ENCODE measurements around the gene SMIM1. TPM values are rescaled to one million over a fixed set of nuclear protein-coding genes. Genes with fewer than 3 reads are reported as not detected.

SMIM1 gene
- total RNA-seq, 1 donor from 2014 or later: 2.1 TPM

DNA sequence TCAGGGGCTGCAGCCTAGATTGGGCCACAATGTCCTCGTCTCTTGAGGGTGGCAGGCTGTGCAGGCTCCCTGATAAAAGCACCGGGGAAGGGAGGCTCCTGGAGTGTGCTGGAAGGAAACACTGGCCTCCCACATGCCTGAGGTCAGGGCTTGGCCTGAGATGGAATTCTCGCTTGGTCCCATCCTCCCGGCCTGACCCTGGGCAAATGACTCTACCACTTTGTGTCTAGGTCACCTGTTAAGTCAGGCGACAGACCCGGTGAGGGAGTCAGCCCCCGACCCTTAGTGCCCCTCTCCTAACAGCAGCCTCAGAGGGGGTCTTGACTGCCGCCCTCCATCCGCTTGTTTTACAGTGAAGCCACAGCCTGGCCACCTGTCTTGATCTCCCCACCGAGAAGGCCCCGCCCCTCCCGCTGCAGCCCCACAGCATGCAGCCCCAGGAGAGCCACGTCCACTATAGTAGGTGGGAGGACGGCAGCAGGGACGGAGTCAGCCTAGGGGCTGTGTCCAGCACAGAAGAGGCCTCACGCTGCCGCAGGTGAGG is 2.5 kb downstream of the SMIM1 start:
- peaks cover 3% of the 10 kb centered on the region for H3K27me3 Mint-ChIP-seq (ENCODE audit: unreplicated experiment)
- no peak overlapping the region for H3K27ac Mint-ChIP-seq (ENCODE audit: unreplicated experiment)
- H3K36me3 Mint-ChIP-seq (ENCODE audit: low read depth, unreplicated experiment): peaks cover 9% of the 10 kb centered on the region
- TF ChIP-seq, protein P1, sequence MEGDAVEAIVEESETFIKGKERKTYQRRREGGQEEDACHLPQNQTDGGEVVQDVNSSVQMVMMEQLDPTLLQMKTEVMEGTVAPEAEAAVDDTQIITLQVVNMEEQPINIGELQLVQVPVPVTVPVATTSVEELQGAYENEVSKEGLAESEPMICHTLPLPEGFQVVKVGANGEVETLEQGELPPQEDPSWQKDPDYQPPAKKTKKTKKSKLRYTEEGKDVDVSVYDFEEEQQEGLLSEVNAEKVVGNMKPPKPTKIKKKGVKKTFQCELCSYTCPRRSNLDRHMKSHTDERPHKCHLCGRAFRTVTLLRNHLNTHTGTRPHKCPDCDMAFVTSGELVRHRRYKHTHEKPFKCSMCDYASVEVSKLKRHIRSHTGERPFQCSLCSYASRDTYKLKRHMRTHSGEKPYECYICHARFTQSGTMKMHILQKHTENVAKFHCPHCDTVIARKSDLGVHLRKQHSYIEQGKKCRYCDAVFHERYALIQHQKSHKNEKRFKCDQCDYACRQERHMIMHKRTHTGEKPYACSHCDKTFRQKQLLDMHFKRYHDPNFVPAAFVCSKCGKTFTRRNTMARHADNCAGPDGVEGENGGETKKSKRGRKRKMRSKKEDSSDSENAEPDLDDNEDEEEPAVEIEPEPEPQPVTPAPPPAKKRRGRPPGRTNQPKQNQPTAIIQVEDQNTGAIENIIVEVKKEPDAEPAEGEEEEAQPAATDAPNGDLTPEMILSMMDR (IDR thresholded peaks at IDR 0.05; ENCODE audit: unreplicated experiment): no peak
- H3K4me1 Mint-ChIP-seq (ENCODE audit: unreplicated experiment): no peaks in the 10 kb centered on the region
- no peak for DNase-seq (ENCODE audit: low spot score)
- no peak overlapping the region for H3K4me3 Mint-ChIP-seq (ENCODE audit: unreplicated experiment)
- no peaks in the 10 kb centered on the region for H3K9me3 Mint-ChIP-seq (ENCODE audit: unreplicated experiment)

DNA sequence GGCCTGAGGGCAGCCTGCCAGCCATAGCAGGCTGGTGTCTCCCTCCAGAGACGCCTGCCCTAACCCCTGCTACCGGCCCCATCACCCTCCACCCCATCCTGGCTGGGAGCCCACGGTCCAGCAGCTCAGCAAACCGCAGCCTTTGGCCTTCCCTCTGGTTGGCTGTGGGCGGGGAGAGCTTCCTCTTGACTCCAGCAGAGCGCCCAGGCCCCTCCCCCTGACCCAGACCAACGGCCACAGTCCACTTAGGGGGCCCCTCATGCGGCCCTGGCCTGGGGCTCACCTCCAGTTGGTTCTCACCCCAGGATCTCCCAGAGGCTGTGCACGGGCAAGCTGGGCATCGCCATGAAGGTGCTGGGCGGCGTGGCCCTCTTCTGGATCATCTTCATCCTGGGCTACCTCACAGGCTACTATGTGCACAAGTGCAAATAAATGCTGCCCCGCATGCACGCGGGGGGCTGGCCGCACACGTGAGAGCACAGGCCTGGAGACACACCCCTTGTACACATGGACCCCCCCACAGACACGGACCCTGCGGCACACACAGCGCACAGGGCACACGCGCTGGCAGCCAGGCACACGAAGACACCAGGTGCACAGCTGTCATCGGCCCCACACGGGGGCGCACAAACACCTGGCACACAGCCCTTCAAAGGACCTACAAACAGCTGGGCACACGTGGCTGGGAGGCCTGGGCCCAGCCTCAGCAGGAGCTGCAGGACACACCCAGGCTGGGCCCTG is 3.1 kb downstream of the SMIM1 start:
- Mint-ChIP-seq H3K4me3 (ENCODE audit: unreplicated experiment) (no peak overlapping the region), H3K36me3 (ENCODE audit: low read depth, unreplicated experiment) (peaks cover 14% of the 10 kb centered on the region), H3K27ac (ENCODE audit: unreplicated experiment) (no peak overlapping the region), H3K9me3 (ENCODE audit: unreplicated experiment) (no peaks in the 10 kb centered on the region), H3K27me3 (ENCODE audit: unreplicated experiment) (peaks cover 3% of the 10 kb centered on the region), H3K4me1 (ENCODE audit: unreplicated experiment) (no peaks in the 10 kb centered on the region)
- DNase-seq (ENCODE audit: low spot score): peak; percentile 31
- TF ChIP-seq, protein P1 (IDR thresholded peaks at IDR 0.05; ENCODE audit: unreplicated experiment): no peak

DNA sequence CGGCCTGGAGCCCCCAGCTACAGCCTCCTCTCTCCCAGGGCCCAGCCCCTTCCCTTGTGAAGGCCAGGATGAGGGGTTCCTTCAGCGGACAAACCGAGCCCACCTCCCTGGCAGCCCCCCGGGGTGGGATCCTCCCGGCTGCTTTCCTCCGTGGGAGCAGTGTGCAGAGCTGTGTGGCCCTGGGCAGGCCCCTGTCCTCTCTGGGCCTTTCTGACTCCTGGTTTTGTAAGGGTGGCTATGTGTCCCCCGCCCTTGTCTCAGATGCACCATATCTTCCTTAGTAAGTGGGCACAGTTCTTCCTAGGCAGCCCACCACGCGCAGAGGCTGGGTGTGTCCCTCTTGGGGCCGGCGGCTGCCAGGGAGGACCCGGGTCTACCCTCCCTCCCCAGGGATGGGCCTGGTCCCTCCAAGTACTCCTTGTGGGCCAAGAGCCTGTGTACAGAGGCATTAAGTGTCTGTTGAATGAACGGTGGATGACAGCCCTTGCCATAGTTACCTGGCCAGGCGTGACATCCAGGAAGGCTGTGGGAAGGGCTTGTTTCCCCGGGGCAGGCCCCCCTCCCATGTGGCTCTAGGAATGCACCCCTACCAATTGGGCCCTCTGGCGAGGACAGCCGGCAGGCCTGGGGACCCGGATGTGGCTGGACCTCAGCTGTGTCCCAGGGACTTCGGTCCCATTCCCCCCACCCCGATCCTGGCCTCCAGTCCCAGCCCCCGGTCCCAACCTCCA is 3.8 kb downstream of the SMIM1 start:
- no peaks in the 10 kb centered on the region for H3K9me3 Mint-ChIP-seq (ENCODE audit: unreplicated experiment)
- H3K4me1 Mint-ChIP-seq (ENCODE audit: unreplicated experiment): no peaks in the 10 kb centered on the region
- H3K36me3 Mint-ChIP-seq (ENCODE audit: low read depth, unreplicated experiment): peaks cover 18% of the 10 kb centered on the region
- peaks cover 3% of the 10 kb centered on the region for H3K27me3 Mint-ChIP-seq (ENCODE audit: unreplicated experiment)
- no peak overlapping the region for H3K27ac Mint-ChIP-seq (ENCODE audit: unreplicated experiment)
- TF ChIP-seq, protein P1 (IDR thresholded peaks at IDR 0.05; ENCODE audit: unreplicated experiment): no peak
- H3K4me3 Mint-ChIP-seq (ENCODE audit: unreplicated experiment): no peak overlapping the region
- no peak for DNase-seq (ENCODE audit: low spot score)

DNA sequence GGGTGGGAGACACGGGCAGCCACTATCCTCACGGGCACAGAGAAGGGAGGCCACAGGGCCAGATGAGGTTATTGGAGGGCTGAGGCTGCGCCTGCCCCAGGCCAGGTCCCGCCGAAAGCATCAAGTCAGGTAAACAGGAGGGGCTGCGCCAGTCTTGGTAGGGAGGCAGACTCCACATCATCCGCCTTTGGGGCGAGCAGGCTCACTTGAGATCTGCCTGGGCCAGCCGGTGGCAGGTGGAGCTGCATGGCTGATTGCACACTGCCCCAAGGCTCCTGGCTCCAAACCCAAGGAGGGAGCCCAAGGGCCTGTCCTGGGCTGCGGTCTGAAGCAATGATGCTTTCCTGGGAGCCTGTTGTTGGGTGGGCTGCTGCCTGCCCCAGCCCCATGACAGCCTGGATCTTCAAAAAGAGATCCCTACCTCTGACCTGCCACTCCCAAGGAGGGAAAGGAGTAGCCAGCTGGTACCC is 4.6 kb downstream of the SMIM1 start:
- TF ChIP-seq, protein P1 (IDR thresholded peaks at IDR 0.05; ENCODE audit: unreplicated experiment): no peak
- no peak for DNase-seq (ENCODE audit: low spot score)
- Mint-ChIP-seq H3K9me3 (ENCODE audit: unreplicated experiment) (no peaks in the 10 kb centered on the region), H3K4me1 (ENCODE audit: unreplicated experiment) (no peaks in the 10 kb centered on the region), H3K4me3 (ENCODE audit: unreplicated experiment) (no peak overlapping the region), H3K36me3 (ENCODE audit: low read depth, unreplicated experiment) (peaks cover 24% of the 10 kb centered on the region), H3K27ac (ENCODE audit: unreplicated experiment) (no peak overlapping the region), H3K27me3 (ENCODE audit: unreplicated experiment) (peaks cover 3% of the 10 kb centered on the region)

Data from endothelial cell (in vitro differentiated cells).